Breast epithelium (tissue), 4 donors: ENCODE measurements around the gene ZNF775. TPM values are rescaled to one million over a fixed set of nuclear protein-coding genes. Genes with fewer than 3 reads are reported as not detected.
"Not testable (repeated sequence)": the region's sequence is repeated elsewhere in the genome, so short reads cannot be mapped to it uniquely, and the experiment has no call there.

Source experiments
- DNase-seq, 2 donors: peaks; one replicate each; pipeline ENCODE4 v3.0.0-alpha.2; 2019; ENCODE audit warnings: low spot score in 2 of 2
- H3K27ac ChIP-seq, 2 donors: fragments of 200-600 bp; sonication (generic) in 1 of 2; one replicate each; pipeline ENCODE4 v1.5.1; 2016 to 2019; ENCODE audit warnings: mild to moderate bottlenecking in 1 of 2
- H3K27me3 ChIP-seq, 2 donors: fragments of 200-600 bp; sonication (generic) in 1 of 2; one replicate each; pipeline versions ENCODE4 v1.5.1 to v1.6.0; 2017 to 2019; ENCODE audit warnings: control low read depth in 1 of 2, mild to moderate bottlenecking in 1 of 2
- H3K36me3 ChIP-seq: fragments of 200-600 bp; one replicate; pipeline ENCODE4 v1.5.1; 2019
- H3K4me1 ChIP-seq, 2 donors: fragments of 200-600 bp; sonication (generic); one replicate each; pipeline ENCODE4 v1.5.1; 2016 to 2019; ENCODE audit warnings: control low read depth in 1 of 2
- H3K4me3 ChIP-seq, 3 donors: fragments of 200-600 bp; sonication (generic); 1 replicate in 2 of 3; 2 replicates in 1 of 3; pipeline ENCODE4 v1.5.1; 2016 to 2019; ENCODE audit warnings: mild to moderate bottlenecking in 3 of 3, moderate library complexity in 2 of 3
- H3K9me3 ChIP-seq, 2 donors: fragments of 200-600 bp; sonication (generic) in 1 of 2; one replicate each; pipeline ENCODE4 v1.5.1; 2016 to 2019; ENCODE audit warnings: control low read depth in 1 of 2
- POLR2A ChIP-seq: fragments of 450-650 bp; IDR thresholded peaks from one replicate; pipeline ENCODE4 v1.6.1; 2016; ENCODE audit warnings: antibody characterized with exemption, mild to moderate bottlenecking, moderate library complexity
- POLR2AphosphoS5 ChIP-seq, 3 donors: sonication (generic); formaldehyde crosslinking; IDR thresholded peaks; one replicate each; pipeline ENCODE4 v1.6.1; 2017; ENCODE audit warnings: antibody characterized with exemption in 3 of 3
- intact Hi-C: fragments of 100-400 bp; cut with DNase I; formaldehyde crosslinking; loops from one replicate; pipeline ENCODE4 v1.15.1; 2023; ENCODE audit warnings: low total_unique reads
- total RNA-seq, 3 donors: library from RNA; depleted of rRNA; stranded (reverse); fragments of >200 nt; gene quantifications; one replicate each; pipeline ENCODE4 v1.1.0, GENCODE V29; 2016
- TF ChIP-seq, protein P1 (sequence below), 3 donors: fragments of 450-650 bp; IDR thresholded peaks; one replicate each; pipeline ENCODE4 v1.5.1; 2016 to 2017; ENCODE audit warnings: antibody characterized with exemption in 3 of 3, mild to moderate bottlenecking in 3 of 3, moderate library complexity in 3 of 3

Gene ZNF775
- total RNA-seq, 3 donors from 2014 or later: 1.9 to 5.7 (median 4.6) TPM

DNA sequence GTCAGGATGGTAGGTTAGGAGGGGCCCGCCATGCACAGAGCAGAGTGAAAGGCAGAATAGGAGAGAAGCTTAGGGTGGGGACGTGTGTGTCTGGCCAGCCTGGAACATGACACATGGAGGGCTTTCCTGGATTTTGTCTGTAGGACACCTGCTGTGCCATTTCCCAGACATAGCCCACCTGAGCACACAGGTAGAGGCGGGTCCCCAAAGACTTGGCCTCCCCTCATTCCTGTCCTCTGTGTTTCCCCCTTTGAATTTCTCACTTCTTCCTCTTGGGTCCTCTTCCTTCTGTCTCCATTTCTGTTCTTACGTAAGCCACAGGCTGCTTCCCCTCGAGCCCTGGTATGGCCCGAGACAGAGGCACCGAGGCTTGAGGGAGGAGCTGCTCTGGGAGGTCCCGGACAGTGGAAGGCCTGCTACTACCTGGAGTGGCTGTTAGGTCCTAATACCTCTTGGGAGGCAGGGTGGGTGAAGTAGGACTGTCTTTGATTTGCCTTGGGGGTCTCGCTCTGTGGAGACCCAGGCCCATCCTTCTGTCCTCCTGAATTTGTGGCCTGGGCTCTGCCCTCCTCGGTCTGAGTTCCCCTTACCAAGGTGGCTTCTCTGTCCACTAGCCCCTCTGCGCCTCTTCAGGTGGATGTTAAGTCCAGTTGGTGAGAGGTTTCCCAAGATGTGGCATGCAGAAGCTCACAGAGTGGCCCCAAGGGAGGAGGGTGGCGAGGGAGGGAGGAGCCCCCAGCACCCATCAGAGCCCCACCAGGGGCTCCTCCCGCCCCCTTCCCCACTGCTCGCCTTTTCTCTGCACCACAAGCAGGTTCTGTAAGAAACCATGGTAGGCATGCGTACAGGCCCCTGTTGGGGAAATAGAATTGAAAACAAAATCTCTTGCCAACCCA lies 5.5 kb downstream of the ZNF775 start:
- H3K4me1 ChIP-seq: peaks cover 0 to 11% of the 10 kb centered on the region in 2 donors

DNA sequence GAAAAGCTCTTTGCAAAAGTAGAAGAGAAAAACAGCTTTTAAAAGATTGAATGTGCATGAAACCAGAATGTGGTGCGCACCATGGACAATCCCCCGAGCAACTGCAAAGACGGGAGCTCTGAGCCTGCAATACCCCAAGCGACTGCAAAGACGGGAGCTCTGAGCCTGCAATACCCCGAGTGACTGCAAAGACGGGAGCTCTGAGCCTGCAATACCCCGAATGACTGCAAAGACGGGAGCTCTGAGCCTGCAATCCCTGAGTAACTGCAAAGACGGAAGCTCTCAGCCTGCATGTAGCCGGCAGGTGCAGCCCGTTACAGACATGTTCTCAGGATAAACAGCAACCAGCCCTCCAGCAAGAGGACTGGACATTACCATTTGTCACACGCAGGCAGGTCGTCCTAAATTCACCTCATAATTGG lies 6.2 kb downstream of the ZNF775 start:
- H3K27me3 ChIP-seq: no peaks in the 10 kb centered on the region
- no peak overlapping the region for H3K4me3 ChIP-seq
- TF ChIP-seq POLR2AphosphoS5 (IDR thresholded peaks at IDR 0.05) (no peak), POLR2A (no peak)
- TF ChIP-seq, protein P1, sequence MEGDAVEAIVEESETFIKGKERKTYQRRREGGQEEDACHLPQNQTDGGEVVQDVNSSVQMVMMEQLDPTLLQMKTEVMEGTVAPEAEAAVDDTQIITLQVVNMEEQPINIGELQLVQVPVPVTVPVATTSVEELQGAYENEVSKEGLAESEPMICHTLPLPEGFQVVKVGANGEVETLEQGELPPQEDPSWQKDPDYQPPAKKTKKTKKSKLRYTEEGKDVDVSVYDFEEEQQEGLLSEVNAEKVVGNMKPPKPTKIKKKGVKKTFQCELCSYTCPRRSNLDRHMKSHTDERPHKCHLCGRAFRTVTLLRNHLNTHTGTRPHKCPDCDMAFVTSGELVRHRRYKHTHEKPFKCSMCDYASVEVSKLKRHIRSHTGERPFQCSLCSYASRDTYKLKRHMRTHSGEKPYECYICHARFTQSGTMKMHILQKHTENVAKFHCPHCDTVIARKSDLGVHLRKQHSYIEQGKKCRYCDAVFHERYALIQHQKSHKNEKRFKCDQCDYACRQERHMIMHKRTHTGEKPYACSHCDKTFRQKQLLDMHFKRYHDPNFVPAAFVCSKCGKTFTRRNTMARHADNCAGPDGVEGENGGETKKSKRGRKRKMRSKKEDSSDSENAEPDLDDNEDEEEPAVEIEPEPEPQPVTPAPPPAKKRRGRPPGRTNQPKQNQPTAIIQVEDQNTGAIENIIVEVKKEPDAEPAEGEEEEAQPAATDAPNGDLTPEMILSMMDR (IDR thresholded peaks at IDR 0.05): no peak
- peaks cover 0 to 11% of the 10 kb centered on the region in 2 donors for H3K4me1 ChIP-seq
- no peaks in the 10 kb centered on the region for H3K9me3 ChIP-seq
- peak in 1 of 2 donors; percentile 27 for DNase-seq
- H3K27ac ChIP-seq: no peak overlapping the region
- no peaks in the 10 kb centered on the region for H3K36me3 ChIP-seq
- intact Hi-C loops: no loop called here

More for the DNA sequence above, 5.5 kb downstream of the ZNF775 start:
- intact Hi-C loops: no loop called here
- DNase-seq: no peak
- Histone ChIP-seq H3K27ac (peak overlapping the region; percentile 72 to 85), H3K9me3 (no peaks in the 10 kb centered on the region), H3K4me3 (peak overlapping the region in 2 of 3 donors; percentile 20 to 27), H3K27me3 (no peaks in the 10 kb centered on the region), H3K36me3 (no peaks in the 10 kb centered on the region)
- TF ChIP-seq POLR2AphosphoS5 (IDR thresholded peaks at IDR 0.05): no peak
- TF ChIP-seq POLR2A: no peak
- TF ChIP-seq, protein P1 (IDR thresholded peaks at IDR 0.05): no peak

DNA sequence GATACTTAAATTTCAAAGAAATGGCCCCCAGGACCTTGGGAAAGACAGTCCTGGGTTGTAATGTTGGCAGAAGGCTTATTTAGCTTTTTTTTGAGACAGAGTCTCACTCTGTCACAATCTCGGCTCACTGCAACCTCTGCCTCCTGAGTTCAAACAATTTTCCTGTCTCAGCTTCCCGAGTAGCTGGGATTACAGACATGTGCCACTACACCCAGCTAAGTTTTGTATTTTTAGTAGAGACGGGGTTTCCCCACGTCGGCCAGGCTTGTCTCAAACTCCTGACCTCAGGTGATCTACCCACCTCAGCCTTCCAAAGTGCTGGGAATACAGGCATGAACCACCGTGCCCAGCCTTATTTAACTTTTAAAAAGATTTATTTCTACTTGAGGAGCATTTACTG lies 6.8 kb downstream of the ZNF775 start:
- intact Hi-C loops, H3K27ac ChIP-seq, H3K4me3 ChIP-seq, H3K9me3 ChIP-seq, H3K27me3 ChIP-seq, H3K36me3 ChIP-seq: not testable (repeated sequence)
- DNase-seq: peak in 1 of 2 donors; percentile 10
- peaks cover 0 to 11% of the 10 kb centered on the region in 2 donors for H3K4me1 ChIP-seq

DNA sequence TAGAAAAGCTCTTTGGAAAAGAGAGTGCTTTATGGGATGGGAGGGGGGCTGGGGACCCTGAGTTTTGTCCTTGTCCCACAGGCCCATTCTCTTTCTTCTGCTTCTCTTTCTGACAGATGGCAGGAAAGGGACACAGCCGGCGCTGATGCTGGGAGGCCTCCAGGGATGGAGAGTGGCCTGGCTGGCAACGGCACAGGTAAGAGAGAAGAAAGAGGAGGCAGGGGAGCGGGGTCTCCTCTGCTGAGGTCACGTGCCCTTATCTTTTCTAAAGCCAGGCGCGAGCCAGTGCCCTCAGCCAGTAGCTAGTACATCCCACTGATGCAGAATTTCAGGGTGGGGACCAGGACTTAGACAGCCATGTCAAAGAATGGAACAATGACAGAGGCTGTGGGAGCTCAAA lies 9.2 kb downstream of the ZNF775 start:
- TF ChIP-seq, protein P1 (IDR thresholded peaks at IDR 0.05): no peak
- TF ChIP-seq POLR2A (no peak), POLR2AphosphoS5 (IDR thresholded peaks at IDR 0.05) (no peak)
- DNase-seq: no peak
- H3K36me3 ChIP-seq: no peaks in the 10 kb centered on the region
- no peaks in the 10 kb centered on the region for H3K27me3 ChIP-seq
- peaks cover 0 to 4% of the 10 kb centered on the region in 2 donors for H3K4me1 ChIP-seq
- H3K9me3 ChIP-seq: no peaks in the 10 kb centered on the region
- H3K27ac ChIP-seq: peak overlapping the region; percentile 41 to 55
- intact Hi-C loops: no loop called here
- no peak overlapping the region for H3K4me3 ChIP-seq

DNA sequence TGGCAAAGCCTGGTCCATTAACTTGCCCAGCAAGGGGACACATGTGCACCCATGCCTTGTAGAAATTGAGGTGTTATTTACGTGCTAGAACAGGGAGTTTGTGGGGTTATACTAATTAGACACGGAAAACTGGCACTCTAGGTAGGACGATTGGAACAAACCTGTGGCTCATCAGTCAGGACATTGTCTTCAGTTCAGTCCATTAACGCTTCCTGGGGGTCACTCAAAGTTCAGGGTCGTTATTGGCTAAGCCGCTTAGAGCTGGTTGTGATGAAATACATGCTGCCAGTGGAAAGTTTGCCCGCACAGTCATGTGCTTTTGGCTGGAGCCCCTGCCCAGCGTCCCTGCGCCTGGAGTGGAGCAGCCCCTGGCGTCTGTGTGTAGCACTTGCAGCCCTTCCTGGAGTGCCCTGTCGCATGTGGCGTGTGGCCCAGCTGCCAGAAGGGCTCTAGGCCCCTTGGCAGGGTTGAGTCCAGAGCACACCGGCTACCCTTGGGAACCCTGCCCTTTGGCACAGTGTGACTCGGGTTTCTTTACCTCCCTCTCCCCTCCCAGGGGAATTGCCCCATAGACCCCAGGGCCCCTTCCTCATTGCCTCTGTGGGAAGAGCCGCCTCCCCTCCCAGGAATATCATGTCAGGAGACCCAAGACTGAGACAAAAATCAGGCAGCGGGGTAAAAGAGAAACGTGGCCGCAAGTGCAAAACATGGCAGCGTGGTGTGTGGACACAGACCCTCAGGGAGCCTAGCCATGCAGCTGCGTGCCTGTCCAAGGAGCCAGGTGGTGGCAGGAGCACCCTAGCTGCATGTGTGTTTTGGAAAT lies 9.8 kb downstream of the ZNF775 start:
- no peaks in the 10 kb centered on the region for H3K4me1 ChIP-seq
- peak; percentile 69 to 82 for DNase-seq
- no peaks in the 10 kb centered on the region for H3K36me3 ChIP-seq
- peak overlapping the region; percentile 41 to 55 for H3K27ac ChIP-seq
- H3K4me3 ChIP-seq: no peak overlapping the region
- no peak for TF ChIP-seq POLR2A
- TF ChIP-seq POLR2AphosphoS5 (IDR thresholded peaks at IDR 0.05): peak in 2 of 3 donors; percentile 29 to 63
- TF ChIP-seq, protein P1 (IDR thresholded peaks at IDR 0.05): peak; percentile 51 to 92 (median 69)
- no peaks in the 10 kb centered on the region for H3K27me3 ChIP-seq
- intact Hi-C loops: no loop called here
- H3K9me3 ChIP-seq: no peaks in the 10 kb centered on the region
